GM21619 (cell line): ENCODE measurements around the gene RPL38.
A peak's percentile ranks its signal among the peaks of the same experiment; 100 is the strongest.

Experiments used
- ATAC-seq: cut with Tn5 transposase; IDR thresholded peaks from one replicate; pipeline ENCODE4 v1.9.1; 2021; ENCODE audit not compliant: unreplicated experiment

The RPL38 gene

DNA sequence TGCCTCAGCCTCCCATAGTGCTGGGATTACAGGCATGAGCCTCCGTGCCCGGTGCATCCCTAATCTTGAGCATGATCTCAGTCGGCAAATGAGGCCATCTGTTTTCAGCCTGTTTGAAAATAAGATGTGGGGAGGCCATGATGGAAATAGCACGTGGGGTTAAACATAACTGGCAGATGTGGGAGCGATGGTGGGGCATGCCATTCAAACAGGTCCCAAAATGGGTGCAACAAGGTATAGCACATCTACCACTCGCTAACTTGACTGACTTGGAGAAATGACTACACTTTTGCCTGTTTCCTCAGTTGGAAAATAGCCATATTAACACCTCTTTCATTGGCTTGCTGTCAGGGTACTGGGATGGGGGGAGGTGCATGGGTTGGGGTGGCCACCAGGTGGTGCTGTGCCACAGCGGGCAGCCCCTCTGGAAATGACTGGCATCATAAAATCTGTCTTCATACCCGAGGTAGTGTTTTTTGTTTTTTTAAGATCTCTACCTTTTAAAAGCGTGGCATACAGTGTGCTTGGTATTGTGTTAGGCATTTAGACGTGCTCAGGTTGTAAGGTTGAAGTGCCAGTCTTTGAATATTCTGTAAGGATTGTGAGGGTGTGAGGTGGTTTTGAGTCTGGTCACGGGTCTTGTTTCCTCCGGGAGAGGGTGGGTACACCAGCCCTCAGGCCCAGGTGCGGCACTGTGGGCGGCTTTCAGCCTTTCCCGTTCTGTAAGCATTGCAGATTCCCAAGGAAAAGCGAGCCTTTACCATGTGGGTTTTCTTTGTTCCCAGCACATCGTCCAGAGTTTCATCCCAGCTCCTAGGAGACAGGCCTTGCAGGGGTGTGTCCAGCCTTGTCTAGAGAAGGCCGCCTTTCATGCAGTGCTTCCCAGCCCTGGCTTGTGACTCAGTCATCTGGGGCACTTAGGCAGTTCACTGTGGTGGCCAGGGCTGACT, 7.0 kb downstream of the RPL38 start:
- no peak for ATAC-seq

- ATAC-seq = no peak
Measured at GRCh38 chr17:74211141-74211911, 7.8 kb downstream of the RPL38 start.

DNA sequence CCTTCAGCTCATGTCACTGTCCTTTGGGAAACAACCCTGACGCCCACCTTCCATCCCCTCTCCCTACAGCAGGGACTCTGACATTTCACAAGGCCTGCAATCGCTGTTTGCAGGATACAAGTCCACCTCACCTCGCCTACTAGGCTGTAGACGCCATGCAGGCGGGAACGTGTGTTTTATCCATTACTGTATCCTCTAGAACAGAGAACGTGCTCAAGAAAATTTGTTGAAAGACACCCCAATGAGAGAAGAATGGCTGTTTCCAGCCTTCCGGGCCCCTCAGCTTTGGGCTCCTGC, 8.4 kb downstream of the RPL38 start:
- no peak for ATAC-seq

DNA sequence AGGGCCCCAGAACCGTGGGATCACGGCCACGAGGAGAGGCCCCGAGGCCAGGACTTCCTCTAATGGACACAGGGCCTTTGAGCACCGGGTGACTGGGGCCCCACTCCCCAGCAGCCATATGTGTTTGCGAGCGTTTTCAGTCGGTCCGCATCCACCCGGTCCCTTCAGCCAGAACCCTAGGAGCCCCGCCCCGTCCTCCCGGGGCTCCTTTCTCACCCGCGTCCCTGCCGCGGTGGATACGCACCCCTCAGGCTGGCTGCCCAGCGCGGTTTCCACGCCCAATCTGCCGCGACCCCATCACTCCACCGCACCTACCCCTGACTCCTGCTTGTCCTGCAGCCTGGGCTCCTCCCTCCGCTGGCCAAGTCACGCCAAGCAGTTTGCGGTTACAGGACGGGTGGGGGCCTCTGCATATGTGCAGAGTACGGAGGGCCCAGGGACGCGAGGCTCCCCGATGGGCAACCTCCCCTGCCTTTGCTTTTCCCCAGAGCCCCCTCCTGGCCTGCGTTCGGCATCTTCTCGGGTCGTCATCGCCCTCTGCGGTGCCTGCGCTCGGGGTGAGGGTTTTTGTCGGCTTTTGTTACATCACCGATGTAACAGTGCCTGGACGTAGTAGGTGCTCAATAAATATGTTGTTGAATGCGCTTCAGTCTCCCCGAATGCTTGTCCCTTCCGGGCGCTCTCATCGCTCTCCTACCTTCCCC, 8.9 kb downstream of the RPL38 start:
- no peak for ATAC-seq

DNA sequence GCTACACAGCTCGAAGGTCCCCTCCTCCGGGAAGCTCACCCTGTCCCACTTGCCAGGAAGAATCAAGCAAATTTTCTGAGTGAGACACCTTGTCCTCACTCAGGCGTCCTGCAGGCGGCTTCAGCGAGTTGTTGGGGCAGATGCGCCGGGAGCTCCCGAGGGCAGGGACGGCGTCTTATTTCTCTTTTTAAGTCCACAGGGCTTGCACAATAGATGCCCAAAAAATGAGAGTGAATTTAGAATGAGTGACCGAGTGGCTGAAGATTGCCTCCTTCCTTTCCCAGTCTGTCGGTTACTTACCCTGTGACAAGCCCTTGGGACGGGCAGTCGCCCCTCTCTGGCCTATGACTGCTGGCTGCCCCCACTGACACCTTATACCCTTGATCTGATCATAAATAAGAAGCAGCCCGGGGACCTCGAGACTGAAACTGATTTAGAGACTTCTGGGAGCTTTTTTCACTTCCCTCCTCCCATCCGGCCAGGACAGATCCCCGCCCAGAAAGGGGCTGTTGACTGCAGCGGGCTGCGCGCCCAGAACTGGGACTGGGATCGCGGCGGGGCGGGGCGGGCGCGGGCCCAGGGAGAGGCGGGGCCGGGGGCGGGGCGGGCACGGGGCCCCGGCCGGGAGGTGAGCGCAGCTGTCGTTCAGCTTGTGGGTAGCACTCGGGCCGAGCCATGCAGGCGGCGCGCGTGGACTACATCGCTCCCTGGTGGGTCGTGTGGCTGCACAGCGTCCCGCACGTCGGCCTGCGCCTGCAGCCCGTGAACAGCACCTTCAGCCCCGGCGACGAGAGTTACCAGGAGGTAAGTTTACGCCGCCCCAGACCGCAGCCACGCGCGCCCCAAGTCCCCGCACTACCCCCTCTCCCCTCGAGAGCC, 9.7 kb downstream of the RPL38 start, which contains the start of gene TTYH2:
TTYH2 (plus strand) TSS at position 659 of the 879 bp plus-strand sequence; CDS start at position 676, 17 bp downstream.
- peak; percentile 47 for ATAC-seq

- ATAC-seq = no peak
Measured at GRCh38 chr17:74213861-74214391, 10.4 kb downstream of the RPL38 start.

DNA sequence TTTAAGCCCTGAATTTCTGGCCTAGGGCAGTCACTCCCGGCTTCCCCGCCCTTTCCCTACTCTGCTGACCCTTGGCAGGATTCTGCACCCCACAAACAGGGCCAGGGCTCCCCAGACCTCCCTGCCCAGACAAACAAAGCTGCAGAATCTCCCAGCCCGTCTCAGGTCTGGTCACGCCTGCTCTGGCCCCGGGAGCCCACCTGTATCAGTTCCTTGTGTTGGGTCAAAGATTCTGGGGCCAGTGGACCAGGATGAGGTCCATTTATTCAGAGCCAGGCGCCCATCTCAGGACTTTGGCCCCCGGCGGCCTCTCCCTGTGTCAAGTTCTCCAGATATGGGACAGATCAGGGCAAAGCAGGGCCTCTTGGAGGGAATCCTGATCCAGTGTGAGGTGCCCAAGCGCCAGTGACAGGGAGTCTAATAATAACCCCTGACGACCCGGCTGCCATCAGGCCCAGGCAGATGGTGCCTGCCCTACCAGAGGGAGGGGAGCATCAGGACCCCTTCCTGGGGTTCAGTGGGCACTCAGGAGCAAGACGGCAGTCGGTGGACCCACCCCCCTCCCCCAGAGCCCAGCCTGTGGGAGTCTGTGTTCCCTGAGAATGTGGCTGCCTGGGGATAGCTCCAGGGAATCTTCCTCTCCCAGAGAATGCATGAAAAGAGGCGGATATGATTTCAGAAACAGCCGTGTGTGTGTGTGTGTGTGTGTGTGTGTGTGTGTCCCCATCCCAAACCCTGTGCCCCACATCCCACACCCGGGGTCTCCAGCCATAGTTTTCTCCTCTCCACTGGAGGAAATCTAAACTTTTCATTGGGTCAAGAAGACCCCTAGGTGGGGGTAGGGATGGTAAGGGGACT, 11.2 kb downstream of the RPL38 start:
- ATAC-seq = no peak

DNA sequence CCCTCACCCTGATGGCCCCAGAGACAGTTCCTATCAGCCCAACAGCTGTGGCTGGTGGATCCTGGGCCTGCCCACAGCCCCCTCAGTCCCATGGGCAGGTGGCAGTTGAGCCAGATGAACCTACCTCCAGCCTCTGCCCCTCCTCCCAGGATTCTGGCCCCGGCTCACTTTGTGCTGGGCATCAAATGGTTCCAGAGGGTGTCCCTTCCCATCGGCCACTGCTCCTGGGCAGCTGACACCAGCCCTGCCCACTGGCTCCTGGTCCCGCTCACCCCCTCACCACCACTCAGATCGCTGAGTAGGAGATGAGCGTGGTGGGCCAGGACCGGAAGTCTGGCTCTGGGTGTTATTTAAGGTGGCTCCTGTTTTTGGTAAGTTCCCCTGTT, 11.9 kb downstream of the RPL38 start:
- ATAC-seq = no peak

- no peak for ATAC-seq
Measured at GRCh38 chr17:74216505-74216904, 13.0 kb downstream of the RPL38 start.

GRCh38 chr17:74217037-74217730, 13.7 kb downstream of the RPL38 start:
- no peak for ATAC-seq

- no peak for ATAC-seq
Measured at GRCh38 chr17:74217888-74218287, 14.4 kb downstream of the RPL38 start.

DNA sequence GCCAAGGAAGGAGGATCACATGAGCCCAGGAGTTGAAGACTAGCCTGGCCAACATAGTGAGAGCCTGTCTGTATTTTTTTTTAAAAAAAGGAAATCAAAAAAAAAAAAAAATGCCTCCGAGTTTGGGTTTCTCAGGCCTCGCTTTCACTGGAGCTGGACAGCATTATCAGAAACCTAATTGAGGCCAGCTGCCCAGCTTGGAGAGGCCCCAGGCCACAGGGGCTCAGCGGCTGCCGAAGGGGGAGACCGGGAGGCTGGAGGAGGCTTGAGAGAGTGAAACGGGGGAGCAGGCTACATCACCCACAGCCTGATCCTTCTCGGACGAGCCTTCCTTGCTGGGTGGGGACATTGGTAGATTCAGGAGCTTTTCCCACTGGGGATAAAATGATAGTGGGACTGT, 15.0 kb downstream of the RPL38 start:
- ATAC-seq = no peak

DNA sequence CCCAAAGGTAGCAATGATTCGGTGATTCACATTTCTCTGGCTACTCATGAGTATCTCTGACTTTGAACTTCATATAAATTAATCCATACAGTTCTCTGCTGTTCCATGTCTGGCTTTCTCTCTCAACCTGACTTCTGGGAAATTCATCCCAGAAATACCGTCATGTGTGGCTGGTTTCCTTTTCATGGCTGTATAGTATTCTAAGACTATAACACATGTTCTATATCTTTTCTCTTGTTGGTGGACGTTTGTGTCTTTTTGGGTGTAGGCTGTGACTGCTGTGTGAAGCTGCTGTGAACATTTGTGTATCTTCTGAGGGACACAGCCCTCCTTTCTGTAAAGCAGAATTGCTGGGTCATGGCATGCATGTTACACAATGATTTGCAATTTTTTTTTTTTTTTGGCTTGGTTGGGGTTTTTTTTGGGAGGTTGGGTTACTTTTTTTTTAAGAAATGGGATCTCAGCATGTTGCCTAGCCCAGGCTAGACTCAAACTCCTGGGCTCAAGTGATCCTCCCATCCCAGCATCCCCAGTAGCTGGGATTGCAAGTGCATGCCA, 16.2 kb downstream of the RPL38 start:
- ATAC-seq = no peak

DNA sequence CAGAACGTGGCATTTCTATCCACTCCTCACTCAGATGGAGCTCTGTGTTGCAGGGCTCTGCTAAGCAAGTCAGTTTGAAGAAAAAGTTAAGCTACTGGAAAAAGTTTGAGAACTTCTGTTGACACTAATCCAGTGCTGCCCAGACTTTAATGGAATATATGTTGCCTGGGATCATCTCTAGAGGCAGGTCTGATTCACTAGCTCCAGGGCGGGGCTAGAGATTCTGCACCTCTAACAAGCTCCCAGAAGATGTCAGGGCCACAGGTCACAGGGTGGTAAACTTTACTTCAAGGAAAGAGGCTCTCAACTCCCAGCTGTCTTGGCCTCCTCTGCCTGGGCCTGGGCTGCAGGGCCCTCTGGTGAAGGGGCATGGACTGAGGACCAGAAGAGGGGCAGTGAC, 16.7 kb downstream of the RPL38 start:
- no peak for ATAC-seq

DNA sequence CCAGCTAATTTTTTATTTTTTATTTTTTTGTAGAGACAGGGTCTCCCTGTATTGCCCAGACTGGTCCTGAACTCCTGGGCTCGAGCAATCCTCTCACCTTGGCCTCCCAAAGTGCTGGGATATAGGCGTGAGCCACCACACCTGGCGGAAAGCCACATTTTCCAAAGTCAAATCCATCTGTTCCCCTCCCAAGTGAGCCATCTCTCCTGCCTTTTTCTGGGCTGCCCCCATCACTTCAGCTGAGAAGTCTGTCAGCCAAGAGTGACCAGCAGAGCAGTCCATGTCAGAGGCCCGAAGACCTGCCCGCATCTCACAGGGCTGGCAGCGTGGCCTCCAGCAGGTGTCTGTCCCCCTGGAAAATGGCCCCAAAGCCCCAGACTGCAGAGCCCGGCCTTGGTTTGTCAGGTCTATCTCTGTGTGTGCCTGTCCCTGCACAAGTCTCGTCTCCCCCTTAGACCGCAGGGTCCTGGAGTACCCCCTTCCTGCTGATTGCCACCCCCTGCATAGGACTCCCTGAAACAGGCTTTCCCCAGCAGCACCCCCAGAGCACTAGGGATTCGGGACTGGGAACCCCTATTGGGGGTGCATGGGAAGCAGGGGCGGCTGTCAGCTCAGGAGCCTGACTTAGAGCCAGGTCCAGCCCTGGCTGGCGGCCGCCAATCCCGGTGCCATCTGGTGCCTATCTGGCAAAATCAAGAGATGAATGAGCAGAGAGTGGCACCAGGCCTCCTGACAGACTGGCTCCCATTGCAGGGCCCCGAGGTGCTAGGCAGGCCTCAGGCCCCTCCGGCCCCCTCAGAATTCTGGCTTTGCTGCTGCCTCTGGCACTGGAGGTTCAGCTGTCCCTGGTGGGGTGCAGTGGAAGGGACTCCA, 17.7 kb downstream of the RPL38 start:
- no peak for ATAC-seq

DNA sequence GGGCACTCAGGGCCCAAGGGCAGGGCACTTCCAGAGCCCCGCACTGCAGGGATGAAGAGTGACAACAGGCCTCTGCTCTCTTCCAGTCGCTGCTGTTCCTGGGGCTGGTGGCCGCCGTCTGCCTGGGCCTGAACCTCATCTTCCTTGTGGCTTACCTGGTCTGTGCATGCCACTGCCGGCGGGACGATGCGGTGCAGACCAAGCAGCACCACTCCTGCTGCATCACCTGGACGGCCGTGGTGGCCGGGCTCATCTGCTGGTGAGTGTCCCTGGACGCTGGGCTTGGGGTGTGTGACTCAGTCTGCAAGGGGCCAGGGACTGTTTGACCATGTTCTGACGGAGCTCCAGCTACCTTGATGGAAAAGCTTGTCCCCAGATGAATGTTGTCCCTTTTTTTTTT, 18.9 kb downstream of the RPL38 start:
- no peak for ATAC-seq

DNA sequence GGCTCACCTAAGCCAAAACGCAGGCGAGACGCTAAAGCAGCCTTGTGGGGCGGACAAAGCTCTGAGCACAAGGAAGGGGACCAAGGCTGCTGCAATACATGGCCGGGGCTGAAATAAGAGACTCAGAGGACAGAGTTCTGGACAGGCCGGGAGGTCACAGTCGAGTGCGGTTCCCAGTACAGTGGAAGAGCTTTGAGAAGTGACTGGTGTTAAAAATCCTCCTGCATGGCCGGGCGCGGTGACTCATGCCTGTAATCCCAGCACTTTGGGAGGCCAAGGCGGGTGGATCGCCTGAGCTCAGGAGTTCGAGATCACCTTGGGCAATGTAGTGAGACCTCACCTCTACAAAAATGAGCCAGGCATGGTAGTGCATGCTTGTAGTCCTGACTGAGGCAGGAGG, 20.4 kb downstream of the RPL38 start:
- no peak for ATAC-seq
